Measurements from ENCODE around the gene CACHD1.

CACHD1 gene

GRCh38 chr1:64496606-64497005, 26.7 kb downstream of the CACHD1 start:
- H2AFZ ChIP-seq (ENCODE audit: low read length, unreplicated experiment) = no peak overlapping the region
- no peak overlapping the region for H3K4me3 ChIP-seq (ENCODE audit: low read depth, low read length)
- no peak overlapping the region for H3K27ac ChIP-seq (ENCODE audit: low read depth, low read length)
- peaks cover 9% of the 10 kb centered on the region for H3K4me1 ChIP-seq (ENCODE audit: control insufficient read depth, insufficient read depth, low read length, unreplicated experiment)
- H3K79me2 ChIP-seq (ENCODE audit: control insufficient read depth, insufficient read depth, low read length, unreplicated experiment) = no peaks in the 10 kb centered on the region
- no peaks in the 10 kb centered on the region for H3K27me3 ChIP-seq (ENCODE audit: insufficient read depth, low read length)
- no peaks in the 10 kb centered on the region for H3K36me3 ChIP-seq (ENCODE audit: insufficient read depth, low read length)

GRCh38 chr1:64497088-64497883, 27.4 kb downstream of the CACHD1 start:
- H2AFZ ChIP-seq (ENCODE audit: low read length, unreplicated experiment) = peak overlapping the region; percentile 1
- H3K27me3 ChIP-seq (ENCODE audit: insufficient read depth, low read length) = no peaks in the 10 kb centered on the region
- no peak overlapping the region for H3K27ac ChIP-seq (ENCODE audit: low read depth, low read length)
- H3K4me1 ChIP-seq (ENCODE audit: control insufficient read depth, insufficient read depth, low read length, unreplicated experiment) = peaks cover 9% of the 10 kb centered on the region
- H3K4me3 ChIP-seq (ENCODE audit: low read depth, low read length) = no peak overlapping the region
- no peaks in the 10 kb centered on the region for H3K79me2 ChIP-seq (ENCODE audit: control insufficient read depth, insufficient read depth, low read length, unreplicated experiment)
- no peaks in the 10 kb centered on the region for H3K36me3 ChIP-seq (ENCODE audit: insufficient read depth, low read length)

- Histone ChIP-seq H3K79me2 (ENCODE audit: control insufficient read depth, insufficient read depth, low read length, unreplicated experiment) (no peaks in the 10 kb centered on the region), H3K4me3 (ENCODE audit: low read depth, low read length) (no peak overlapping the region), H3K27me3 (ENCODE audit: insufficient read depth, low read length) (no peaks in the 10 kb centered on the region), H2AFZ (ENCODE audit: low read length, unreplicated experiment) (no peak overlapping the region), H3K4me1 (ENCODE audit: control insufficient read depth, insufficient read depth, low read length, unreplicated experiment) (peaks cover 9% of the 10 kb centered on the region), H3K36me3 (ENCODE audit: insufficient read depth, low read length) (no peaks in the 10 kb centered on the region), H3K27ac (ENCODE audit: low read depth, low read length) (no peak overlapping the region)
These were observed 28.4 kb downstream of the CACHD1 start for GRCh38 chr1:64498325-64498724.

GRCh38 chr1:64499011-64499410, 29.1 kb downstream of the CACHD1 start:
- Histone ChIP-seq H3K27me3 (ENCODE audit: insufficient read depth, low read length) (no peaks in the 10 kb centered on the region), H3K79me2 (ENCODE audit: control insufficient read depth, insufficient read depth, low read length, unreplicated experiment) (no peaks in the 10 kb centered on the region), H2AFZ (ENCODE audit: low read length, unreplicated experiment) (no peak overlapping the region), H3K36me3 (ENCODE audit: insufficient read depth, low read length) (no peaks in the 10 kb centered on the region), H3K4me3 (ENCODE audit: low read depth, low read length) (no peak overlapping the region), H3K27ac (ENCODE audit: low read depth, low read length) (no peak overlapping the region), H3K4me1 (ENCODE audit: control insufficient read depth, insufficient read depth, low read length, unreplicated experiment) (peaks cover 9% of the 10 kb centered on the region)

GRCh38 chr1:64499966-64500365, 30.0 kb downstream of the CACHD1 start:
- Histone ChIP-seq H3K27me3 (ENCODE audit: insufficient read depth, low read length) (no peaks in the 10 kb centered on the region), H3K4me1 (ENCODE audit: control insufficient read depth, insufficient read depth, low read length, unreplicated experiment) (peaks cover 13% of the 10 kb centered on the region), H3K36me3 (ENCODE audit: insufficient read depth, low read length) (no peaks in the 10 kb centered on the region), H3K79me2 (ENCODE audit: control insufficient read depth, insufficient read depth, low read length, unreplicated experiment) (no peaks in the 10 kb centered on the region), H3K4me3 (ENCODE audit: low read depth, low read length) (no peak overlapping the region), H2AFZ (ENCODE audit: low read length, unreplicated experiment) (no peak overlapping the region), H3K27ac (ENCODE audit: low read depth, low read length) (no peak overlapping the region)

GRCh38 chr1:64502083-64502482, 32.2 kb downstream of the CACHD1 start:
- peaks cover 18% of the 10 kb centered on the region for H3K4me1 ChIP-seq (ENCODE audit: control insufficient read depth, insufficient read depth, low read length, unreplicated experiment)
- H2AFZ ChIP-seq (ENCODE audit: low read length, unreplicated experiment) = no peak overlapping the region
- no peak overlapping the region for H3K4me3 ChIP-seq (ENCODE audit: low read depth, low read length)
- no peaks in the 10 kb centered on the region for H3K27me3 ChIP-seq (ENCODE audit: insufficient read depth, low read length)
- no peak overlapping the region for H3K27ac ChIP-seq (ENCODE audit: low read depth, low read length)
- no peaks in the 10 kb centered on the region for H3K36me3 ChIP-seq (ENCODE audit: insufficient read depth, low read length)
- H3K79me2 ChIP-seq (ENCODE audit: control insufficient read depth, insufficient read depth, low read length, unreplicated experiment) = no peaks in the 10 kb centered on the region

- Histone ChIP-seq H3K4me3 (ENCODE audit: low read depth, low read length) (no peak overlapping the region), H3K27ac (ENCODE audit: low read depth, low read length) (no peak overlapping the region), H2AFZ (ENCODE audit: low read length, unreplicated experiment) (no peak overlapping the region), H3K79me2 (ENCODE audit: control insufficient read depth, insufficient read depth, low read length, unreplicated experiment) (no peaks in the 10 kb centered on the region), H3K27me3 (ENCODE audit: insufficient read depth, low read length) (no peaks in the 10 kb centered on the region), H3K4me1 (ENCODE audit: control insufficient read depth, insufficient read depth, low read length, unreplicated experiment) (peaks cover 12% of the 10 kb centered on the region), H3K36me3 (ENCODE audit: insufficient read depth, low read length) (no peaks in the 10 kb centered on the region)
These were observed 33.0 kb downstream of the CACHD1 start for GRCh38 chr1:64502931-64503330.

GRCh38 chr1:64505232-64505943, 35.5 kb downstream of the CACHD1 start:
- Histone ChIP-seq H3K36me3 (ENCODE audit: insufficient read depth, low read length) (no peaks in the 10 kb centered on the region), H3K27ac (ENCODE audit: low read depth, low read length) (no peak overlapping the region), H3K4me3 (ENCODE audit: low read depth, low read length) (peak overlapping the region; percentile 60), H3K79me2 (ENCODE audit: control insufficient read depth, insufficient read depth, low read length, unreplicated experiment) (no peaks in the 10 kb centered on the region), H2AFZ (ENCODE audit: low read length, unreplicated experiment) (peak overlapping the region; percentile 41), H3K4me1 (ENCODE audit: control insufficient read depth, insufficient read depth, low read length, unreplicated experiment) (peaks cover 12% of the 10 kb centered on the region), H3K27me3 (ENCODE audit: insufficient read depth, low read length) (no peaks in the 10 kb centered on the region)

- Histone ChIP-seq H3K4me3 (ENCODE audit: low read depth, low read length) (peak overlapping the region; percentile 58), H3K27me3 (ENCODE audit: insufficient read depth, low read length) (no peaks in the 10 kb centered on the region), H3K36me3 (ENCODE audit: insufficient read depth, low read length) (no peaks in the 10 kb centered on the region), H2AFZ (ENCODE audit: low read length, unreplicated experiment) (peak overlapping the region; percentile 41), H3K27ac (ENCODE audit: low read depth, low read length) (no peak overlapping the region), H3K79me2 (ENCODE audit: control insufficient read depth, insufficient read depth, low read length, unreplicated experiment) (no peaks in the 10 kb centered on the region), H3K4me1 (ENCODE audit: control insufficient read depth, insufficient read depth, low read length, unreplicated experiment) (peaks cover 12% of the 10 kb centered on the region)
These were observed 36.2 kb downstream of the CACHD1 start for GRCh38 chr1:64505944-64506655.

- Histone ChIP-seq H3K36me3 (ENCODE audit: insufficient read depth, low read length) (no peaks in the 10 kb centered on the region), H3K27ac (ENCODE audit: low read depth, low read length) (no peak overlapping the region), H3K4me1 (ENCODE audit: control insufficient read depth, insufficient read depth, low read length, unreplicated experiment) (peaks cover 20% of the 10 kb centered on the region)
These were observed 38.7 kb downstream of the CACHD1 start for GRCh38 chr1:64508629-64509028.

More at GRCh38 chr1:64508629-64509028, 38.7 kb downstream of the CACHD1 start:
- no peaks in the 10 kb centered on the region for H3K79me2 ChIP-seq (ENCODE audit: control insufficient read depth, insufficient read depth, low read length, unreplicated experiment)
- H3K4me3 ChIP-seq (ENCODE audit: low read depth, low read length) = no peak overlapping the region
- no peaks in the 10 kb centered on the region for H3K27me3 ChIP-seq (ENCODE audit: insufficient read depth, low read length)
- no peak overlapping the region for H2AFZ ChIP-seq (ENCODE audit: low read length, unreplicated experiment)

Measured in ACC112 (cell line).